ENCODE results near the gene C1orf232.

C1orf232 gene

GRCh38 chr1:26161415-26162219 is 7.1 kb downstream of the C1orf232 start:
- TF ChIP-seq, protein P1, sequence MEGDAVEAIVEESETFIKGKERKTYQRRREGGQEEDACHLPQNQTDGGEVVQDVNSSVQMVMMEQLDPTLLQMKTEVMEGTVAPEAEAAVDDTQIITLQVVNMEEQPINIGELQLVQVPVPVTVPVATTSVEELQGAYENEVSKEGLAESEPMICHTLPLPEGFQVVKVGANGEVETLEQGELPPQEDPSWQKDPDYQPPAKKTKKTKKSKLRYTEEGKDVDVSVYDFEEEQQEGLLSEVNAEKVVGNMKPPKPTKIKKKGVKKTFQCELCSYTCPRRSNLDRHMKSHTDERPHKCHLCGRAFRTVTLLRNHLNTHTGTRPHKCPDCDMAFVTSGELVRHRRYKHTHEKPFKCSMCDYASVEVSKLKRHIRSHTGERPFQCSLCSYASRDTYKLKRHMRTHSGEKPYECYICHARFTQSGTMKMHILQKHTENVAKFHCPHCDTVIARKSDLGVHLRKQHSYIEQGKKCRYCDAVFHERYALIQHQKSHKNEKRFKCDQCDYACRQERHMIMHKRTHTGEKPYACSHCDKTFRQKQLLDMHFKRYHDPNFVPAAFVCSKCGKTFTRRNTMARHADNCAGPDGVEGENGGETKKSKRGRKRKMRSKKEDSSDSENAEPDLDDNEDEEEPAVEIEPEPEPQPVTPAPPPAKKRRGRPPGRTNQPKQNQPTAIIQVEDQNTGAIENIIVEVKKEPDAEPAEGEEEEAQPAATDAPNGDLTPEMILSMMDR (IDR thresholded peaks at IDR 0.05; ENCODE audit: low read depth, low read length, missing control alignments), result no peak
- no peak for DNase-seq (ENCODE audit: low read depth)
- no peak overlapping the region for H3K4me3 ChIP-seq (ENCODE audit: low read depth, low read length)

DNA sequence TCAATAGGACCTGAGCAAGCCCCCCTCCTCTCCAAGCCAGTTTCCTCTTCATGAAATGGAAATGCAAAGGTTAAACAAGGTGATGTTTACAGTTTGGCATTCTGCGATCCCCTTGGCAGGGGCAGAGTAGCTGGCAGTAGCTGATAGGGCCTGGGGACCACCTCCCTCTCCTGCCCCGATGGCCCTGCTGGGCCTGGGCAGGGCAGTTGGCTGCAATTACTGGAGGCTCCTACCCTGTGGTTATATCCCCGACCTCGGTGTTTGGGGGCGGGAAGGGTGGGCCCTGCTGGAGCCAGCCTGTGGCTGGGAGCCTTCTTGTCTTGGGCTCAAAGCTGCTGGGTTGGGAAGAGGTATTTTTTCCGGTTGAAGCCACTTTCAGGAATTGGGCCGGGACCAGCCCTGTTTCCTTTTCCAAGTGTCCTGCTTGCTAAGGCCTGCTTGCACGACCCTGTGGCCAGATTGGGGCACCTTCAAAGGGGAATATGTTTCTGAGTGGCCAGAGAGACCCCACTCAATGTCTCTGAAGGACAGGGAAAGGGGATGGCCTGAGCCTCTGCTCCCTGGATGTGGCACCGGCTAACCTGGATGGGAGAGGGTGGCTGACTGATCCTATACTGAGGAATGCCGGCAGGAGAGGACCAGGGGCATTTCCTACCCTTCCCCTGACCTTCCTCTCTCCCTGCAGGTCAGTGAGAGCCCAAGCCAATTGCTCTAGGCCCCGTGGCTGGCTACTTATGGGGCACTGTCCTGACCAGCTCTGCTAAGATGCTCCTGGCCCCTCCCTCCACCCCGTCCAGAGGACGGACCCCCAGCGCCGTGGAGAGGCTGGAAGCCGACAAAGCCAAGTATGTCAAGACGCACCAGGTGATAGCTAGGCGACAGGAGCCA is 8.0 kb downstream of the C1orf232 start:
- no peak overlapping the region for H3K4me3 ChIP-seq (ENCODE audit: low read depth, low read length)
- TF ChIP-seq, protein P1 (IDR thresholded peaks at IDR 0.05; ENCODE audit: low read depth, low read length, missing control alignments), result no peak

GRCh38 chr1:26159743-26160039 is 9.1 kb downstream of the C1orf232 start:
- TF ChIP-seq, protein P1 (IDR thresholded peaks at IDR 0.05; ENCODE audit: low read depth, low read length, missing control alignments), result no peak
- DNase-seq (ENCODE audit: low read depth), result no peak
- H3K4me3 ChIP-seq (ENCODE audit: low read depth, low read length), result no peak overlapping the region

More for the DNA sequence above, 8.0 kb downstream of the C1orf232 start:
- DNase-seq (ENCODE audit: low read depth), result no peak

- no peak within 1 kb of the TSS for H3K4me3 ChIP-seq (ENCODE audit: low read depth, low read length)
- TF ChIP-seq, protein P1 (IDR thresholded peaks at IDR 0.05; ENCODE audit: low read depth, low read length, missing control alignments), result no peak
- DNase-seq (ENCODE audit: low read depth), result no peak
Observed at GRCh38 chr1:26158908-26159742, 9.6 kb downstream of the C1orf232 start, which contains the start of gene FAM110D. Gene FAM110D, plus strand, starts transcription at chr1:26159079. Its CDS starts 2,213 bp downstream, at chr1:26161292.

GRCh38 chr1:26158271-26158907 is 10.4 kb downstream of the C1orf232 start:
- DNase-seq (ENCODE audit: low read depth), result no peak
- TF ChIP-seq, protein P1 (IDR thresholded peaks at IDR 0.05; ENCODE audit: low read depth, low read length, missing control alignments), result no peak
- no peak overlapping the region for H3K4me3 ChIP-seq (ENCODE audit: low read depth, low read length)

Data from GM12864 (cell line).